K562 (cell line): ENCODE measurements around the gene RNF32. TPM values are rescaled to one million over a fixed set of nuclear protein-coding genes. Genes with fewer than 3 reads are reported as not detected.

Source experiments
- ATF1 ChIP-seq, 2 experiments: fragments of 450-650 bp in 1 of 2; IDR thresholded peaks; 2 replicates each; pipeline ENCODE4 v1.6.1; 2016; ENCODE audit warnings: missing compliant biosample characterization in 1 of 2, missing genetic modification characterization in 1 of 2
- CEBPG ChIP-seq, 3 experiments: fragments of 200-800 bp in 1 of 3; sonication (Bioruptor generic) in 1 of 3; sonication (generic) in 1 of 3; formaldehyde crosslinking in 1 of 3; IDR thresholded peaks in 2 of 3; conservative IDR thresholded peaks in 1 of 3; 2 replicates each; pipeline versions ENCODE4 v1.6.1 to v1.8.0; 2016 to 2022; ENCODE audit warnings: missing compliant biosample characterization in 2 of 3, missing genetic modification characterization in 2 of 3, mild to moderate bottlenecking in 1 of 3, missing genetic modification reagents in 1 of 3
- CXXC5 ChIP-seq: fragments of 250-450 bp; sonication (Bioruptor Pico); IDR thresholded peaks from 2 replicates; pipeline ENCODE4 v1.8.0; 2022; ENCODE audit warnings: inconsistent platforms, mild to moderate bottlenecking, moderate library complexity
- DACH1 ChIP-seq: fragments of 450-650 bp; IDR thresholded peaks from 2 replicates; pipeline ENCODE4 v1.6.1; 2018; ENCODE audit not compliant: partially characterized antibody
- ERF ChIP-seq: fragments of 450-650 bp; formaldehyde crosslinking; IDR thresholded peaks from 2 replicates; pipeline ENCODE4 v1.4.0; 2020; ENCODE audit warnings: mild to moderate bottlenecking, mixed read lengths
- HNRNPUL1 ChIP-seq: fragments of 200-400 bp; formaldehyde crosslinking; IDR thresholded peaks from 2 replicates; pipeline ENCODE4 v1.6.1; 2017; ENCODE audit warnings: low read length
- ILK ChIP-seq: fragments of 450-650 bp; IDR thresholded peaks from 2 replicates; pipeline ENCODE4 v1.6.1; 2016; ENCODE audit warnings: missing genetic modification characterization, low read depth, mild to moderate bottlenecking, missing compliant biosample characterization, moderate library complexity, borderline replicate concordance
- KAT7 ChIP-seq: sonication (generic); formaldehyde crosslinking; IDR thresholded peaks from 2 replicates; pipeline ENCODE4 v1.8.0; 2022; ENCODE audit warnings: missing genetic modification reagents, mild to moderate bottlenecking, borderline replicate concordance
- MLLT1 ChIP-seq, 2 experiments: fragments of 450-650 bp; IDR thresholded peaks; 2 replicates each; pipeline ENCODE4 v1.6.1; 2016
- MLX ChIP-seq, 2 experiments: fragments of 450-650 bp in 1 of 2; sonication (generic) in 1 of 2; formaldehyde crosslinking; conservative IDR thresholded peaks; 2 replicates each; pipeline versions ENCODE4 v1.4.0 to v1.8.1; 2020 to 2022; ENCODE audit warnings: mild to moderate bottlenecking in 1 of 2, missing genetic modification reagents in 1 of 2
- NFATC3 ChIP-seq: fragments of 450-650 bp; IDR thresholded peaks from 2 replicates; pipeline ENCODE4 v1.6.1; 2017; ENCODE audit warnings: mild to moderate bottlenecking
- PKNOX1 ChIP-seq: fragments of 450-650 bp; IDR thresholded peaks from 2 replicates; pipeline ENCODE4 v1.6.1; 2016
- RBFOX2 ChIP-seq: fragments of 200-400 bp; formaldehyde crosslinking; IDR thresholded peaks from 2 replicates; pipeline ENCODE4 v1.6.1; 2017; ENCODE audit warnings: low read depth, mild to moderate bottlenecking, low read length, moderate library complexity
- SIRT6 ChIP-seq: IDR thresholded peaks from one replicate; pipeline ENCODE4 v1.6.1; 2012; ENCODE audit warnings: low read depth, mild to moderate bottlenecking, control low read depth, inconsistent platforms, low read length, moderate library complexity
- TAF15 ChIP-seq: fragments of 200-400 bp; formaldehyde crosslinking; IDR thresholded peaks from 2 replicates; pipeline ENCODE4 v1.6.1; 2017; ENCODE audit warnings: mild to moderate bottlenecking, low read depth, low read length, moderate library complexity
- TEAD4 ChIP-seq, 2 experiments: sonication (generic) in 1 of 2; formaldehyde crosslinking in 1 of 2; IDR thresholded peaks; 2 replicates each; pipeline versions ENCODE4 v1.6.1 to v1.8.0; 2012 to 2022; ENCODE audit warnings: borderline replicate concordance in 1 of 2, inconsistent platforms in 1 of 2, low read length in 1 of 2, mild to moderate bottlenecking in 1 of 2, missing genetic modification reagents in 1 of 2
- ZBTB34 ChIP-seq: fragments of 250-450 bp; sonication (Bioruptor Pico); IDR thresholded peaks from 2 replicates; pipeline ENCODE4 v1.8.0; 2021; ENCODE audit warnings: mild to moderate bottlenecking, moderate library complexity
- ZNF124 ChIP-seq: sonication (generic); formaldehyde crosslinking; IDR thresholded peaks from 2 replicates; pipeline ENCODE4 v1.8.1; 2022; ENCODE audit warnings: missing genetic modification reagents
- ZNF24 ChIP-seq: fragments of 450-650 bp; IDR thresholded peaks from 2 replicates; pipeline ENCODE4 v1.6.1; 2016
- ZNF280A ChIP-seq: fragments of 450-650 bp; IDR thresholded peaks from 2 replicates; pipeline ENCODE4 v1.6.1; 2018; ENCODE audit warnings: mild to moderate bottlenecking, low read depth; ENCODE audit not compliant: partially characterized antibody
- ZNF282 ChIP-seq: sonication (generic); formaldehyde crosslinking; IDR thresholded peaks from 2 replicates; pipeline ENCODE4 v1.8.1; 2023; ENCODE audit warnings: missing genetic modification reagents
- ZNF77 ChIP-seq: fragments of 250-450 bp; sonication (Bioruptor Pico); IDR thresholded peaks from 2 replicates; pipeline ENCODE4 v1.5.0; 2020
- polyA plus RNA-seq, 8 experiments: library from polyadenylated mRNA; depleted of rRNA in 4 of 8; stranded (reverse) in 5 of 8; unstranded in 3 of 8; fragments of >200 nt; fragmentation: Nextera tagmentation in 2 of 8; fragmentation: Illumina TruSeq in 1 of 8; extraction: Ambion mirVana in 2 of 8; extraction: Trizol in 1 of 8; gene quantifications; 2 replicates each; pipeline versions ENCODE4 v1.2.1 to v1.2.3, GENCODE V29; 2011 to 2014; ENCODE audit warnings: inconsistent platforms in 1 of 8, missing spikeins in 1 of 8
- total RNA-seq, 7 experiments: library from RNA; depleted of rRNA in 6 of 7; stranded (reverse); fragments of >200 nt in 6 of 7; fragmentation: Illumina TruSeq in 2 of 7; extraction: Trizol in 2 of 7; gene quantifications; 2 replicates each; pipeline versions ENCODE4 v1.2.1 to v1.2.3, GENCODE V29; 2011 to 2021; ENCODE audit warnings: low replicate concordance in 1 of 7

The RNF32 gene
- total and polyA plus RNA-seq, 9 of the 15 experiments (the other 6 are each of a cell fraction or from before 2014, with no cell fraction given), result 2.6 to 7.0 (median 4.6) TPM

- no peak for TF ChIP-seq ATF1 (CRISPR knock-in tag; IDR thresholded peaks at IDR 0.05)
- no peak; the same call in 1 of the 2 replicates for TF ChIP-seq ATF1 (tag; IDR thresholded peaks at IDR 0.05)
- no peak for TF ChIP-seq ZNF24
- no peak for TF ChIP-seq DACH1
- TF ChIP-seq ZNF77, result no peak
- no peak for TF ChIP-seq TAF15
- TF ChIP-seq SIRT6, result no peak
- no peak for TF ChIP-seq KAT7 (CRISPR knock-in tag)
- TF ChIP-seq NFATC3, result no peak
- no peak for TF ChIP-seq RBFOX2
- TF ChIP-seq PKNOX1, result no peak
- no peak for TF ChIP-seq ZBTB34 (CRISPR knock-in tag)
- TF ChIP-seq ZNF124 (CRISPR knock-in tag), result no peak
- peak; percentile 0 for TF ChIP-seq CXXC5 (CRISPR knock-in tag)
- TF ChIP-seq ZNF280A, result no peak
- no peak for TF ChIP-seq ZNF282
- no peak for TF ChIP-seq HNRNPUL1
- TF ChIP-seq MLLT1 (IDR thresholded peaks at IDR 0.05), result no peak
- TF ChIP-seq ILK (tag), result no peak
- no peak; the same call in 1 of the 2 replicates for TF ChIP-seq TEAD4 (IDR thresholded peaks at IDR 0.05; ENCODE audit: low read length)
- TF ChIP-seq TEAD4 (CRISPR knock-in tag; IDR thresholded peaks at IDR 0.05; ENCODE audit: borderline replicate concordance), result no peak
- no peak for TF ChIP-seq CEBPG (CRISPR knock-in tag; IDR thresholded peaks at IDR 0.05)
- TF ChIP-seq CEBPG (tag; conservative IDR thresholded peaks at IDR 0.05 in 1 of 2, IDR thresholded peaks at IDR 0.05 in 1 of 2), result no peak
- no peak for TF ChIP-seq ERF
- TF ChIP-seq MLX (CRISPR knock-in tag; conservative IDR thresholded peaks at IDR 0.05), result no peak
These were observed 443 bp downstream of the RNF32 start (continued) for GRCh38 chr7:156640949-156641485.
